Measurements from ENCODE around the gene CTBP1.

DNA sequence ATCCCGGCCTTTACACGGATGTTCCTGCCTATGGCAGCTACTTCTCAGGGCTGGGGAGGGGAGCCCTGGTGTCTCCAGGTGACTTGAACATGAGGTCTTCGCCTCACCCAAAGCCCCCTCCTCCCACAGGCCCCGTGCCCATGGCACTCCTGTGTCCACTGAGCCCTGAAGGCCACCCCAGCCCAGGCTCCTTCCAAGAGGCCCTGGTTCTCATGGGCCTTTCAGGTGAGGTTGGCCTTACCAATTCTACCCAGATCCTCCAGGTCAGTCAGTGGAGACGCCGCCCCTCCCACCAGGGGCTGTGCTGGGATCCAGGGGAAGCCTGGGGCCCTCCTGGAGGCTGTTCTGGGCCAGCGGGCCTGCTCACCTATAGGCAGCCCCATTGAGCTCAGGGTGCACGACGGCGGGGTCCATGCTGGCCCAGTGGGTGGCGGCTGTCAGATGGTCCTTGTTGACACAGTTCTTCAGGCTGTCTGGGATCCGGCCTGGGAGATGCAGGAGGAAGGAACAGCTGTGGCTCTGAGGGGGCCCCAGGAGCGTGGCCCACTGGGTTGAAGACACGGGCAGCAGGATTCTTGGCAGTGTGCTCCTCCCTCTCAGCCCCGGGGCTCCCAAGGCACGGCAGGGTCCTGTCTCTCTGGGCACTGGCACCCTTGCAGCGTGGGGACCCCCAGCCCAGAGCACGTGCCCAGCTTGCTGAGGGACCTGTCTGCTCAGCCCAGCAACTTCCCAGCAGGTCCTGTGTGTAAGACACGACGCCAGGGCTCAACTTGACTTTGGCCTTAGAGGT is 36.2 kb downstream of the CTBP1 start:
- no peak for TF ChIP-seq EZH2 (IDR thresholded peaks at IDR 0.05; ENCODE audit: insufficient read depth, poor library complexity, severe bottlenecking)
- TF ChIP-seq EZH2phosphoT487 (IDR thresholded peaks at IDR 0.05; ENCODE audit: insufficient read depth, low read depth), result no peak

All from GM23248 (cell line).